HL-60 (cell line): ENCODE measurements around the gene RHO.
A peak's percentile ranks its signal among the peaks of the same experiment; 100 is the strongest.

Source experiments
- DNase-seq, 2 experiments: peaks; one replicate each; pipeline ENCODE4 v3.0.0-alpha.2; 2010 to 2020; ENCODE audit warnings: low read depth in 1 of 2, low spot score in 1 of 2
- H3K27ac ChIP-seq: fragments of 250-450 bp; sonication (Bioruptor Pico); replicated peaks from 2 replicates; pipeline ENCODE4 v1.5.1; 2020; ENCODE audit warnings: mild to moderate bottlenecking, moderate library complexity
- H3K27me3 ChIP-seq: fragments of 250-450 bp; sonication (Bioruptor Pico); 2 replicates; pipeline ENCODE4 v1.5.1; 2021; ENCODE audit warnings: mild to moderate bottlenecking, moderate library complexity; ENCODE audit not compliant: insufficient read depth, poor library complexity, severe bottlenecking
- H3K4me3 ChIP-seq: replicated peaks from 2 replicates; pipeline ENCODE4 v1.5.1; 2011; ENCODE audit warnings: mild to moderate bottlenecking, control low read depth, low read length; ENCODE audit not compliant: insufficient read depth
- GABPA ChIP-seq: IDR thresholded peaks from 2 replicates; pipeline ENCODE4 v1.6.1; 2012; ENCODE audit warnings: low read depth
- POLR2AphosphoS5 ChIP-seq: IDR thresholded peaks from 2 replicates; pipeline ENCODE4 v1.6.1; 2012; ENCODE audit warnings: low read depth
- SPI1 ChIP-seq: IDR thresholded peaks from 2 replicates; pipeline ENCODE4 v1.6.1; 2012; ENCODE audit warnings: low read depth, mild to moderate bottlenecking, borderline replicate concordance
- TF ChIP-seq, protein P1 (sequence below): IDR thresholded peaks from one replicate; pipeline ENCODE4 v1.5.1; 2011; ENCODE audit warnings: low read length, control low read depth, inconsistent platforms; ENCODE audit not compliant: insufficient read depth
- TF ChIP-seq, protein P2 (sequence below): IDR thresholded peaks from 2 replicates; pipeline ENCODE4 v1.6.1; 2012; ENCODE audit warnings: low read depth; ENCODE audit not compliant: insufficient replicate concordance

RHO gene

GRCh38 chr3:129549006-129549800, 20.8 kb downstream of the RHO start:
- Histone ChIP-seq H3K27me3 (no peaks in the 10 kb centered on the region), H3K27ac (peak overlapping the region; percentile 84), H3K4me3 (no peak overlapping the region)
- TF ChIP-seq, protein P1, sequence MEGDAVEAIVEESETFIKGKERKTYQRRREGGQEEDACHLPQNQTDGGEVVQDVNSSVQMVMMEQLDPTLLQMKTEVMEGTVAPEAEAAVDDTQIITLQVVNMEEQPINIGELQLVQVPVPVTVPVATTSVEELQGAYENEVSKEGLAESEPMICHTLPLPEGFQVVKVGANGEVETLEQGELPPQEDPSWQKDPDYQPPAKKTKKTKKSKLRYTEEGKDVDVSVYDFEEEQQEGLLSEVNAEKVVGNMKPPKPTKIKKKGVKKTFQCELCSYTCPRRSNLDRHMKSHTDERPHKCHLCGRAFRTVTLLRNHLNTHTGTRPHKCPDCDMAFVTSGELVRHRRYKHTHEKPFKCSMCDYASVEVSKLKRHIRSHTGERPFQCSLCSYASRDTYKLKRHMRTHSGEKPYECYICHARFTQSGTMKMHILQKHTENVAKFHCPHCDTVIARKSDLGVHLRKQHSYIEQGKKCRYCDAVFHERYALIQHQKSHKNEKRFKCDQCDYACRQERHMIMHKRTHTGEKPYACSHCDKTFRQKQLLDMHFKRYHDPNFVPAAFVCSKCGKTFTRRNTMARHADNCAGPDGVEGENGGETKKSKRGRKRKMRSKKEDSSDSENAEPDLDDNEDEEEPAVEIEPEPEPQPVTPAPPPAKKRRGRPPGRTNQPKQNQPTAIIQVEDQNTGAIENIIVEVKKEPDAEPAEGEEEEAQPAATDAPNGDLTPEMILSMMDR, result no peak
- TF ChIP-seq POLR2AphosphoS5, result no peak
- TF ChIP-seq, protein P2, sequence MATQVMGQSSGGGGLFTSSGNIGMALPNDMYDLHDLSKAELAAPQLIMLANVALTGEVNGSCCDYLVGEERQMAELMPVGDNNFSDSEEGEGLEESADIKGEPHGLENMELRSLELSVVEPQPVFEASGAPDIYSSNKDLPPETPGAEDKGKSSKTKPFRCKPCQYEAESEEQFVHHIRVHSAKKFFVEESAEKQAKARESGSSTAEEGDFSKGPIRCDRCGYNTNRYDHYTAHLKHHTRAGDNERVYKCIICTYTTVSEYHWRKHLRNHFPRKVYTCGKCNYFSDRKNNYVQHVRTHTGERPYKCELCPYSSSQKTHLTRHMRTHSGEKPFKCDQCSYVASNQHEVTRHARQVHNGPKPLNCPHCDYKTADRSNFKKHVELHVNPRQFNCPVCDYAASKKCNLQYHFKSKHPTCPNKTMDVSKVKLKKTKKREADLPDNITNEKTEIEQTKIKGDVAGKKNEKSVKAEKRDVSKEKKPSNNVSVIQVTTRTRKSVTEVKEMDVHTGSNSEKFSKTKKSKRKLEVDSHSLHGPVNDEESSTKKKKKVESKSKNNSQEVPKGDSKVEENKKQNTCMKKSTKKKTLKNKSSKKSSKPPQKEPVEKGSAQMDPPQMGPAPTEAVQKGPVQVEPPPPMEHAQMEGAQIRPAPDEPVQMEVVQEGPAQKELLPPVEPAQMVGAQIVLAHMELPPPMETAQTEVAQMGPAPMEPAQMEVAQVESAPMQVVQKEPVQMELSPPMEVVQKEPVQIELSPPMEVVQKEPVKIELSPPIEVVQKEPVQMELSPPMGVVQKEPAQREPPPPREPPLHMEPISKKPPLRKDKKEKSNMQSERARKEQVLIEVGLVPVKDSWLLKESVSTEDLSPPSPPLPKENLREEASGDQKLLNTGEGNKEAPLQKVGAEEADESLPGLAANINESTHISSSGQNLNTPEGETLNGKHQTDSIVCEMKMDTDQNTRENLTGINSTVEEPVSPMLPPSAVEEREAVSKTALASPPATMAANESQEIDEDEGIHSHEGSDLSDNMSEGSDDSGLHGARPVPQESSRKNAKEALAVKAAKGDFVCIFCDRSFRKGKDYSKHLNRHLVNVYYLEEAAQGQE, result no peak
- no peak for TF ChIP-seq SPI1
- TF ChIP-seq GABPA, result no peak
- peak; percentile 43 to 71 for DNase-seq

DNA sequence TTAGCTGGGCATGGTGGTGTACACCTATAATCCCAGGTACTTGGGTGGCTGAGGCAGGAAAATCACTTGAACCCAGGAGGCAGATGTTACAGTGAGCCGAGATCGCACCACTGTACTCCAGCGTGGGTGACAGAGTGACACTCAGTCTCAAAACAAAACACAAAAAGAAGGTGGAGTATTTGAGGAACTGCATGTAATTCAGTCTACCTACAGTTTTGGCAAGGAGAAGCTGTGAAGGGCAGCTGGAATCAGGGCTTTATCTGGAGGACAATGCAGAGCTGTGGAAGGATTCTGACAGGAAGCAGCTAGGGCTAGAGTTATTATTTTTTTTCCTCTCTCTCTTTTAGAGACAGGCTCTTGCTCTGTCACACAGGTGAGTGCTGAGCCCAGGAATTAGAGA, 21.4 kb downstream of the RHO start:
- DNase-seq, result peak in 1 of 2 experiments; percentile 29

GRCh38 chr3:129552287-129553050, 24.0 kb downstream of the RHO start:
- TF ChIP-seq, protein P2, result no peak
- TF ChIP-seq POLR2AphosphoS5 (no peak), SPI1 (no peak), GABPA (no peak)
- TF ChIP-seq, protein P1, result no peak
- no peak for DNase-seq
- no peak overlapping the region for H3K4me3 ChIP-seq

More for the DNA sequence above, 21.4 kb downstream of the RHO start:
- peak; percentile 89; the same call in 1 of the 2 replicates for TF ChIP-seq SPI1
- no peak for TF ChIP-seq GABPA
- Histone ChIP-seq H3K27ac (peak overlapping the region; percentile 84), H3K4me3 (no peak overlapping the region), H3K27me3 (no peaks in the 10 kb centered on the region)

DNA sequence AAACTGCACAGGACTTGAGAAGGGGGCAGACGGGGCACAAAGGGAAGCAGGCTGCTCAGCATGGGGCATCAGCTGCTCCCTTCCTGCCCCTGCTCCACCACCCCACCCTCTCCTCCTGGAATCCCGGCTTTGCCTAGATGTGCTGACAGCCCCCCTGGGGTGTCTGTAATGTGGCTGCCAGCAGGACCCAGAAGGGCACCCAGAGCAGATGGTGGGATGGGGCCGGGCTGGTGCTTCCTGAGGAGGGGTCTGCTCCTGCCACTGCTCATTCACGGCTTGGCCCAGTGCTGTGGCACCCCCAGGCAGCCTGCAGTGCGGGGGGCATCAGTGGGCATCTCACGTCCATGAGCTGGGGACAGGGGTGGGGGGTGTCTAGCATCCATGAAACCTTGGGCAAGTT, 24.7 kb downstream of the RHO start:
- TF ChIP-seq, protein P2, result no peak
- no peak for TF ChIP-seq POLR2AphosphoS5
- TF ChIP-seq SPI1, result no peak
- TF ChIP-seq, protein P1, result no peak
- no peak for TF ChIP-seq GABPA
- no peak for DNase-seq
- H3K4me3 ChIP-seq, result no peak overlapping the region
- H3K27me3 ChIP-seq, result no peaks in the 10 kb centered on the region
- peak overlapping the region; percentile 82 for H3K27ac ChIP-seq

More at GRCh38 chr3:129552287-129553050, 24.0 kb downstream of the RHO start:
- H3K27ac ChIP-seq, result no peak overlapping the region; the same call in 1 of the 2 replicates
- H3K27me3 ChIP-seq, result no peaks in the 10 kb centered on the region
